DMS114 treated with DMSO at 0.1 percent for 48 hours (cell line): ENCODE data around the gene KRTAP12-1.
"Not testable (repeated sequence)": the region's sequence is repeated elsewhere in the genome, so short reads cannot be mapped to it uniquely, and the experiment has no call there.

Experiments
- DNase-seq: peaks from one replicate; lab custom pipeline; 2025; ENCODE audit not compliant: unreplicated experiment; lab: John Stamatoyannopoulos, UW

Gene KRTAP12-1

GRCh38 chr21:44670642-44671432 is 11.1 kb downstream of the KRTAP12-1 start:
- DNase-seq = no peak

GRCh38 chr21:44667612-44668011 is 14.4 kb downstream of the KRTAP12-1 start:
- no peak for DNase-seq

- DNase-seq = no peak
Measured at GRCh38 chr21:44666401-44667320, 15.3 kb downstream of the KRTAP12-1 start, which contains the start of gene KRTAP12-2. TSS of gene KRTAP12-2 (minus strand) at chr21:44666927. CDS start at chr21:44666886, 41 bp downstream.

DNA sequence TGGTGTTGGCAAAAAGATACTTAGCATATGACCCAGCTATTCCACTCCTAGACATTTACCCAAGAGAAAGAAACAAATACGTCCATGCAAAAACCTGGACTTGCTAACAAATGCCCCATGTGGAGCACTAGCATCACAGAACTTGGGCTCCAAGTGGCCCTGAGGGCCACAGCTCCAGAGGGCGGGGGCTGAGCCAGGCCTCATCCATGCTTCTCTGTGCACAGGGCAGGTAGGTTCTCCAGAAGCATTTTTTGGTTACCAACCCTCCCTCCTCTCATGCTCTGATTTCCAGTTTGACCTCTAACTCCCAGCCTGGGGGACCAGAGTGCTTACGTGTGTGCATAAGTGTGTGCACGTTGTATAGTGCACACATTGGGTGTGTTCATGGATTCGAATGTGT is 17.3 kb downstream of the KRTAP12-1 start:
- no peak for DNase-seq

DNA sequence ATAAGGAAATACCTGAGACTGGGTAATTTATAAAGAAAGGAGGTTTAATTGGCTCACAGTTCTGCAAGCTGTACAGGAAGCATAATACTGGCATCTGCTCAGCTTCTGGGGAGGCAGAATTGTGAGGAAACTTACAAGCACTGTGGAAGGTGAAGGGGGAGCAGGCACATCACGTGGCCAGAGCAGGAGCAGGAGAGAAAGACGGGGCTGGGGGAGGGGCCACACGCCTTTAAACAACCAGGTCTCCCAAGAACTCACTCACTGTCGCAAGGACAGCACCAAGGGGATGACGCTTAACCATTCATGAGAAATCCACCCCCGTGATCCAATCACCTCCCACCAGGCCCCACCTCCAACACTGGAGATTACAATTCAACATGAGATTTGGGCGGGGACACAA is 20.4 kb downstream of the KRTAP12-1 start:
- DNase-seq = not testable (repeated sequence)

DNA sequence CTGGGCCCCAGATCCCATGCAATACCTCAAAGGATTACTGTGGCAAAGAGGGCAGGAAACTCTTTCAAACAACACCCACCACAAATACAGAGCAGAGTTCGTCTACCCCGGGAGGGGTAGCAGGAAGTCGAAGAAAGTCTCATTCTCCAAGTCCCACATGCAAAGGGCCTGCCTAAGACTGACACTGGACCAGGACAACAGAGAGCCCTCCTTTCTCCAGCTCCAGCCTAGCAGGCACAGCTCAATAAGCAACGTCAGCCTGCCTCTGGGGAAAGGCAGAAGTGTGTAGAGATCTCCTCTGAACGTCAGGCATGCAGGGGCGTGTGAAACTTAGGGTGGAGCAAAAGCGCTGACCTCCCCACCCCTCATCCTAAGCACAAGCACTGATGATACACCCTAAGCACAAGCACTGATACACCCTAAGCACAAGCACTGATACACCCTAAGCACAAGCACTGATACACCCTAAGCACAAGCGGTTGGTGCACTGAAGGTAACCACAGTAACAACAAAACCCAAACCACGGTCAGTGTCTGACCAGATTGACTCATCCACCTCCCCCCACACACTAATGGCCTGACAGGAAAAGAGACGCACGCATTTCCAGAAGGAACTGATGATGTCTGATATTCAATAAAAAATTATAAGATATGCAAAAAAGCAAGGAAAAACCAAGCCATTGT is 22.9 kb downstream of the KRTAP12-1 start:
- no peak for DNase-seq

DNA sequence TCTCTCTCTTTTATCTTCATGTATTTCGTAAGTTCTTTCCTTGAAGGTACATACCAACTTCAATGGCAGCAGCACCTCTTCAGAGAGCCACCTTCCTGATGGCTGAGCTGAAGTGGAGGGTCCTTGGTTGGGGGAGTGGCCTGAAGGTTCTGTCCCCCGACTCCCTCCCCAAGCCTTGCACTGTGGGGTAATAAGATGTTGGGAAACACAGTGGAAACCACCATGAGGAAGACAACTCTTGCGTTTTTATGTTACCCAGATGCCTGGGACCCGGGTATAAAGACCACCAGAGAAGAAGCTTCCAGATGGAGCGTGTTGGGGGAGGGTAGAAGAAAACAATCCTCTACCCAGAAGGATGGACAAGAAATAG is 23.4 kb downstream of the KRTAP12-1 start:
- DNase-seq = no peak

DNA sequence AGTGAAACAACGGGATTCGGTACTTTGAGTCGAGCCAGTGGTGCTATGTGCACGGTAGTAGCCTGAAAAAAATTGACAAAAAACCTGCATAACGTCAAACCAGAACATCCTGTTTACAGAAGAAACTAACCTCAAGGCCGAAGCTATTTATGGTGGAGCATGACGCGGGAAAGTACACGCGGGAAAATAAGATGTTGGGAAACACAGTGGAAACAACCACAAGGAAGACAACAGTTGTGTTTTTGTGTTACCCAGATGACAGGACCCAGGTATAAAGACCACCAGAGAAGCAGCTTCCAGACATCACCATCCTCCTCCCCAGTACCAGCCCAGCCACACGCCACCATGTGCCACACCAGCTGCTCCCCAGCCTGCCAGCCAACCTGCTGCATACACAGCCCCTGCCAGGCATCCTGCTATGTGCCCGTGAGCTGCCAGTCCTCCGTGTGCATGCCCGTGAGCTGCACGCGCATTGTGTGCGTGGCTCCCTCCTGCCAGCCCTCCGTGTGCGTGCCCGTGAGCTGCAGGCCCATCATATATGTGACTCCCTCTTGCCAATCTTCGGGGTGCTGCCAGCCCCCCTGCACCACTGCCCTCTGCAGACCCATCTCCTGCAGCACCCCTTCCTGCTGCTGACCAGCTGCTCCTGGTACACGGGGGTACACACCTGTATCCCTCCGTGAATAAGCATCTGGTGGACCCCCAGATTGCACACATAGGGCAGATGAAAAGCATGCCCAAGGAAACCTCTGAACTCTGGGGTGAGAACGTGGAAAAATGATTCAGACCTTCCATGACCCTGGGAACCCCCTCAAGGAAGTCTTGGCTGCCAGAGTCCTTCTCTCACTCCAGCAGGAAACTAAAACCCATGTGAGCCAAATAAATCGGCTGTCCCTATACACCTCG is 24.1 kb downstream of the KRTAP12-1 start, which contains the start of gene KRTAP12-3:
Gene KRTAP12-3, plus strand, starts transcription at position 298 of the 906 bp plus-strand sequence. Its CDS starts 48 bp downstream, at position 346.
- no peak for DNase-seq

GRCh38 chr21:44656868-44657267 is 25.1 kb downstream of the KRTAP12-1 start:
- DNase-seq = no peak

- no peak for DNase-seq
Measured at GRCh38 chr21:44654576-44655175, 27.3 kb downstream of the KRTAP12-1 start, which contains the start of gene KRTAP12-4. TSS of gene KRTAP12-4 (minus strand) at chr21:44654659. CDS start at chr21:44654614, 45 bp downstream.

- DNase-seq = no peak
Measured at GRCh38 chr21:44653656-44654575, 28.0 kb downstream of the KRTAP12-1 start.

GRCh38 chr21:44653123-44653522 is 28.8 kb downstream of the KRTAP12-1 start:
- no peak for DNase-seq

GRCh38 chr21:44650973-44651675 is 30.8 kb downstream of the KRTAP12-1 start:
- DNase-seq = no peak

DNA sequence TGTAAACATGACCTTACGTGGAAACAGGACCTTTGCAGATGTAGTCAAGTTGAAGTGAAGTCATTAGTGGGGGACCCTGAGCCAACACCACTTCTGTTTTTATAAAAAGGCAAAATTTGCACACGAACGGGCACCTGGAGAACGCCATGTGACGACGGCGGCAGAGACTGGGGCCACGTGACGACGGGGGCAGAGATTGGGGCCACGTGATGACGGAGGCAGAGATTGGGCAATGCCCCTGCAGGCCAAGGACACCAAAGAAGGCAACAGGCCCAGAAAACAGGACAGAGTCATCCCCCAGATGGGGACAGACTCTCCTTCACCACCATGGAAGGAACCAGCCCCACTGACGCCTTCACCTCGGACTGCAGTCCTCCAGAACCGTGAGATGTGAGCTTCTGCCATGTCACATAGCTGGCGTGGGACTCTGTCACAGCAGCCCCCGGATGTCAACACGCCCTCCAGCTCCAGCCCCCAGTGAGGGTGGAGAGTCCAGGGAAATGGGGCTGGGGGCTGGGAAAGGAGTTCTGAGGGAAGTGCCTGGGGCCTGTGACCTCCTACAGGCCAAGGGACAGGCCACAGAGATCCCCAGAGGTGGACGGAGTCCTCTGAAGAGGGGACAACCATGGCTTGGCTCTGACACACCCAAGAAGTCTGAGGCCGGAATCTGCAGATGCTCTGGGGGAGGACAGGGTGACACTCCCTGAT is 31.5 kb downstream of the KRTAP12-1 start:
- DNase-seq = no peak

GRCh38 chr21:44649521-44650100 is 32.4 kb downstream of the KRTAP12-1 start:
- DNase-seq = no peak

GRCh38 chr21:44648557-44649311 is 33.2 kb downstream of the KRTAP12-1 start:
- DNase-seq = no peak
